GM19043 (cell line): ENCODE results near the gene AGR2.

ENCODE experiments used
- ATAC-seq: cut with Tn5 transposase; IDR thresholded peaks from one replicate; pipeline ENCODE4 v1.9.1; 2021; ENCODE audit warnings: low read depth; ENCODE audit not compliant: unreplicated experiment

AGR2 gene

DNA sequence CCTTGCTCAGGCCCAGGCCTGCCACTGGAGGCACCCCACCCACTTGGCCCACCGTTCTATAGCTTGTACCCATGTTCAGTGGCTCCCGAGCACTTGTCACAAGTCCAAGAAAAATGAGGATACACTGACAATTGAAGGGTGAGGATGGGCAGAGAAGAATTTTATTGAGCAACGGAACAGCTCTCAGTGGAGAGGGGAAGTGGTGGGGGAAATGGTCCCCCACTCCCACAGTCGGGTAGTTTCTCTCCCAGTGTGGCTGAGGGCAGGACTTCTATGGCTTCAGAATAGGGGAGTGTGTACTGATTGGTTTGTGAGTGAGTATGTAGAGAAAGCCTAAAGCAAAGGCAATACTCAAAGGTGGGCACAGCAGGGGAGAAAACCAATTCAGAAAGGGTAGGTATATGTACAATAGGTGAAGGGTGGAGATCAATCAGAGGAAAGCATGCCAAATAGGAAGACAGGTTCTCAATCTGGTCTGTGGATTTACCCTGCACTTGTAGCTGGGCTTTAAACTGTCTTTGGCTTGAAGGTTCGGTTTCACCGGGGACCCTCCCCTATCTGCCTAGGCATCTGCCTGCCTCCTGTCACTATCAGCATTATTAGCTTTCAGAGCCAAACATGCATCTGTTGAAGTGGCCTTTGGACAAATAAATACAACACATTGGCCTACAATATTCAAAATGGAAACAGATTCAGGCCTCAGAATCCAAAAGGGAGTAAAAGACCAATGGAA lies 60.1 kb downstream of the AGR2 start:
- ATAC-seq: no peak

DNA sequence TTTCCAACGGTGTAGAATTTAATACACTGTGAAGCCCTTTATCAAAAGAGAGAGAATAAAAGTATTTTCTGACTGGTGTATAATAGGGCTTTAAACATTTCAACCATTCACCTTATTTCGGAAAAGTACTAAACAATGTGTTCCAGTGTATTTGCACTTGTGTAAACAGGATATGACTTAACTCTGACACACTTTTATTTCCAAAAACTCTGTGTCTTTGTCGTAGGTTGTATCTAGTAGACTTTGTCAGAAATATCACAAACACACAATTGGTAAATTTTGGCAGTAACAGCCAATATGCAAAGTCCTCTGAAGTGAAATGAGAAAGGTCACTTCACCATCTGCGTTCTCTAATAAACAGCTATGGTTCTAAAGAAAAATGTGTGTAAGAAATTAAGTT lies 61.6 kb downstream of the AGR2 start:
- no peak for ATAC-seq

DNA sequence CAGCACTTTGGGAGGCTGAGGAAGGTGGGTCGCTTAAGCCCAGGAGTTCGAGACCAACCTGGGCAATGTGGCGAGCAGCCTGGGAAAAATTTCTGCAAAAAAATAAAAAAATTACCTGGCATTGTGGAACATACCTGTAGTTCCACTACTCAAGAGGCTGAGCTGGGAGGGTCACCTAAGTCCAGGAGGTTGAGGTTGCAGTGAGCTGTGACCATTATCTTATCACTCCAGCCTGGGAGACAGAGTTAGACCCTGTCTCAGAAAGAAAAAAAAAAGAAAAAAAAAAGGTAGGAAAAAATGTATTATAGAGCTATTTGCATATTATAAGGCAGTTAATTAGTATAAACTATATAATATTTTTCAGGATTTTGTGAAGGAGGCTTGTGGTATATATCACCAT lies 62.3 kb downstream of the AGR2 start:
- ATAC-seq: no peak
